Stimulated activated CD8-positive, alpha-beta memory T cell treated with anti-CD3 and anti-CD28 coated beads, Interleukin-2, amount 100 ng/mL, for 1 hour (primary cell): ENCODE measurements around the gene AKAP7.

ENCODE experiments used
- DNase-seq, 2 donors: peaks; one replicate each; pipeline ENCODE4 v3.0.0-alpha.2; 2020; ENCODE audit warnings: low read depth in 2 of 2

Gene AKAP7

GRCh38 chr6:131134220-131134979, 867 bp upstream of the AKAP7 start:
- no peak for DNase-seq

DNA sequence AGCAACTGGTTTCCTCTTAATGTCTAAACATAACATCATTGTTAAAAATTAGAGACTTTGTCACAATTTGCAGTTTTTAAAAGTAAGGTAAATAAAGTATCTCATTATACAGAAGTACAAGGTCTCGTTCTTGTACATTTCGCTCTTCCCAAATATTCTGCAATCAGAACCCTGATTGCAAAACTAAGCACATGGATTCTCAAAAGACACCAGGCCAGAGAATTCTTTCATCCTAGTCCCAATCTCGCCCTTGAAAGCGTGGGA, 355 bp upstream of the AKAP7 start:
- DNase-seq: no peak

- no peak for DNase-seq
Observed at GRCh38 chr6:131136021-131136786, 937 bp downstream of the AKAP7 start.

- DNase-seq: no peak
Observed at GRCh38 chr6:131139599-131139998, 4.3 kb downstream of the AKAP7 start.

GRCh38 chr6:131143319-131143718, 8.1 kb downstream of the AKAP7 start:
- no peak for DNase-seq

GRCh38 chr6:131146865-131147264, 11.6 kb downstream of the AKAP7 start:
- DNase-seq: no peak

- no peak for DNase-seq
Observed at GRCh38 chr6:131156411-131156810, 21.1 kb downstream of the AKAP7 start.

GRCh38 chr6:131159578-131159977, 24.3 kb downstream of the AKAP7 start:
- DNase-seq: no peak

DNA sequence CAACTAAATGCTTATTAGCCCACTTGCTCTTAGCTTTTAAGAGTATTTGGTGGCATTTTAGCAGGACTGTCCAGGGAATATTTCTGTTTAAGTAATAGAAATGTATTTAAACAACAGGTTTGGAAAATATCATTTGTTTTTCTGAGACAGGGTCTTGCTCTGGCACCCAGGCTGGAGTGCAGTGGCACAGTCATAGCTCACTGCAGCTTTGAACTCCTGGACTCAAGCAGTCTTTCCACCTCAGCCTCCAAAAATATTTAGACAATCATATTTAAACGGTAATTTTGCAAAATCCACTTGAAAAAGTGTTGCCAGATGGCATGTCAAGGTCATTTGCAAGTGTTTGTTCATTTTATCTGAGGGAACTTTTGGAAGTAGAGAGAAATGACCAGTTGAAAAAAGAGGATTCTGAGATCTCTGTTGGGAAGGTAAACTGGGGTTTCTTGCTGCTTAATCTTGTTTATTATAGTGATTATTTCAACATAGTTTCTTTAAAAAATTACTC, 25.0 kb downstream of the AKAP7 start:
- DNase-seq: no peak

GRCh38 chr6:131161987-131162386, 26.7 kb downstream of the AKAP7 start:
- DNase-seq: no peak

- DNase-seq: no peak
Observed at GRCh38 chr6:131163886-131164285, 28.6 kb downstream of the AKAP7 start.

- no peak for DNase-seq
Observed at GRCh38 chr6:131164506-131164905, 29.2 kb downstream of the AKAP7 start.

DNA sequence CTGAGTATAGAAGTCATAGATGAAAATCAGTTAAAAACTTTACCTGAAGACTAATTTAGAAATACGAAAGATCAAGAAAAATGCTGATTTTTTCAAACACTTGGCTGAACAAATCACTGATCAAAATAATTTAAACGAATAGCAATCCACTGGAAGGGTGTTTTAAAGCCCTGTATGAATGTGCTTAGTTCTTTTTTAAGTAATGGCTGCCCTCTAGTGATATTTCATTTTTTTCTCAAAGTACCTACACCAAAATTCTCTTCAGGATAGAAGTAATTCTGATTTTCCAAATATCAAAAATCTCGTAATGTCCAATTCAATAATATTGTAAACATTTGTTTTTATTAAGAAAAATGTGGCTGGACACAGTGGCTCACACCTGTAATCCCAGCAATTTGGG, 32.5 kb downstream of the AKAP7 start:
- no peak for DNase-seq

GRCh38 chr6:131169613-131170012, 34.3 kb downstream of the AKAP7 start:
- DNase-seq: no peak

GRCh38 chr6:131172222-131172621, 37.0 kb downstream of the AKAP7 start:
- no peak for DNase-seq

- DNase-seq: no peak
Observed at GRCh38 chr6:131173680-131174079, 38.4 kb downstream of the AKAP7 start.

GRCh38 chr6:131175564-131175963, 40.3 kb downstream of the AKAP7 start:
- DNase-seq: no peak

- DNase-seq: no peak
Observed at GRCh38 chr6:131177996-131178395, 42.7 kb downstream of the AKAP7 start.

DNA sequence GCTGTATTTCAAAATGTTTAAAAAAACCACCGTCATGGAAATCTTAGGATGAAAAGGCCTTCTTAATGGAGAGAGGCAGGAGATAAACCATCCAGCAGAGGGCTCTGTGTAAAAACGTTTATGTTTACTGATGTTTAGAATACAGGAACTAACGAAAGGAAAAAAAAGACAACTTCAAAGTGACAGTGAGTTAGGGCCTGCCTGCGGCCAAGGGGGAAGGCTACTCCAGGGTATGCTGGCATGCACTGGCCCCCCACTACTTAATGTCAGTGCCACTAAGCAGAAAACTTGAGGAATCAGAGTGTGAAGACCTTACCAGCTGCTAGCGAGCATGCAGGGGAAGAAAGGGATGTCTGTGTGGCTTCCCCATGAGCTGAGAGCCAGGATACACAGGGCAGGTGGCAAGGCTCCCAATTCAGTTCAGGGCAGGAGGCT, 47.7 kb downstream of the AKAP7 start:
- DNase-seq: no peak

DNA sequence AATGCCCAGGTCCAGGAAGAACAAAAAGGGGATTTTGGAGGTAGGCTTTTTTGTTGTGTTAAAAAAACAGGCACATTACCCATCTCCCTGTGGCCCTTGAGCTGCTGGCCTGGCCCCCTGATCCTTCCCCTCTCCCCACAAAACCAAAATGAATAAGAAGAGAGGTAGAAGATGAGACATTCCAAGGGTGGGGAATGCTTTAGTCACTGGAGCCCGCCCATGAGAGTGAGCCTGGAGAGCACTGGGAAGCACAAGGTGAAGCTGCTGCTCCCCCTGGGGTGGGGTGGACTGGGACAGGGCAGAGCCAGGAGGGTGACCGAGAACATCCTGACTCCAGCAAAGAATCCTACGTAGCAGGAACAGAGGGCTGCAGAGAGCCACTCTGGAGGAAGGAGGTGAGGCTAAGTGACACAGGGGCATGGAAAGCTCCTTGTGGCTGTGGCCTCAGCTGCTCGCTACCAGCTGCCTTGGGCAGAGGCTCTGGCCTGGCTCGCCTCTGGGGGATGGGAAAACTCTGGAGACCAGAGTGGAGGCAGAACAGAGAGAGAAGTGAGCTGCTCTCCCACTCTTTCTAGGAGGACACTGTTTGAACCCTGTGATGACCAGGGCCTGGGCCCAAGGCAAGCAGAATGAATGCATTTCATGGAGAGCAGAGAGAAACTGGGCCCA, 48.3 kb downstream of the AKAP7 start:
- DNase-seq: no peak

GRCh38 chr6:131191590-131191989, 56.3 kb downstream of the AKAP7 start:
- no peak for DNase-seq

DNA sequence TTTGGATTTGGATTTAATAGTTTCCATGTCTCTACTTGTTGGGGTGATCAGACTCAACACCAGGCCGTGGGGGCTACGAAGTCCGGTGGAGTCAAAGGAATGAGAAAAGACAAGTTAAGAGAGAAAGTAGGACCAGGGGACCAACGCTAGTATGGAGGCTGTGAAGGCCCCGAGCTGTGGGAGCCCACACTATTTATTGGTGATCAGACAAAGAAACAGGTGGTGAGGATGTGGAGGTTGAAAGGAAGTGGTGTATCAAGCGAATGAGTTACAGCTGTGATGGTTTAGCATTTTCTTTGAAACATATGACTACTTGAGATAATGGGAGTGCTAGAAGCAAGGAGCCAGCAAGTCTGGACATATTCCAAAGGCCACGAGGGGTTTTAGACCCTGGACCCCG, 62.4 kb downstream of the AKAP7 start:
- no peak for DNase-seq
